Measurements from ENCODE around the gene C14orf93.

- TF ChIP-seq CTCF (IDR thresholded peaks at IDR 0.05) (no peak), POLR2A (IDR thresholded peaks at IDR 0.05) (no peak)
Measured at GRCh38 chr14:23054000-23054811, 44.3 kb upstream of the C14orf93 start.

Measured in esophagus squamous epithelium (tissue), 4 donors.